ENCODE results near the gene ABHD12B.

ABHD12B gene

GRCh38 chr14:50871914-50872732 is at the start of gene ABHD12B:
Gene ABHD12B (plus strand): TSS chr14:50872053. CDS start chr14:50872175, 122 bp downstream.
- no peak for DNase-seq

DNA sequence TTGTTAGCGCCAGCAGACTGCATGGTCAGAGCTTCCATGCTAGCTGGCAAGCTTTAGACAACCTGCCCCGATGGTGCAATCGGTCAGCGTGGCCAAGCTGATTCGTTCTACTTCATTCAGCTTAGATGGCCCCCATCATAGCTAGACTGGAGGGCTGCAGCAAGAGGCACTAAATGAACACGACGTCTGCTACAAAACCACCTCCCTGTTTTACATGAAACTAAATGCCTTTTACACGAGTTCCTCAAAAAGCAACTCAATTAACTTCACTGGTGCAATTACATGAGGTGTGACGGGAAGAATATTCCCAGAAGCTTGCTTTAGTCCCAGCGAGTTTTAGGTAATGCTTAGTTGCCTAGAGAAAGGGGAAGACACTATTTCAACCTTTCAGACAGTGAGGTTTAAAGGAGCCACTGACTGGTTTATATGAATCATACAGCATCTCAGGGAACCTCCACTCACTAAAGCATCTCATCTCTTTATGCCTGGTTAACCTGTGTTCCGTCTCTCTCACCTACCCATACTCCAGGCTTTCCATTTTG is 49.3 kb upstream of the ABHD12B start:
- no peak for DNase-seq

DNA sequence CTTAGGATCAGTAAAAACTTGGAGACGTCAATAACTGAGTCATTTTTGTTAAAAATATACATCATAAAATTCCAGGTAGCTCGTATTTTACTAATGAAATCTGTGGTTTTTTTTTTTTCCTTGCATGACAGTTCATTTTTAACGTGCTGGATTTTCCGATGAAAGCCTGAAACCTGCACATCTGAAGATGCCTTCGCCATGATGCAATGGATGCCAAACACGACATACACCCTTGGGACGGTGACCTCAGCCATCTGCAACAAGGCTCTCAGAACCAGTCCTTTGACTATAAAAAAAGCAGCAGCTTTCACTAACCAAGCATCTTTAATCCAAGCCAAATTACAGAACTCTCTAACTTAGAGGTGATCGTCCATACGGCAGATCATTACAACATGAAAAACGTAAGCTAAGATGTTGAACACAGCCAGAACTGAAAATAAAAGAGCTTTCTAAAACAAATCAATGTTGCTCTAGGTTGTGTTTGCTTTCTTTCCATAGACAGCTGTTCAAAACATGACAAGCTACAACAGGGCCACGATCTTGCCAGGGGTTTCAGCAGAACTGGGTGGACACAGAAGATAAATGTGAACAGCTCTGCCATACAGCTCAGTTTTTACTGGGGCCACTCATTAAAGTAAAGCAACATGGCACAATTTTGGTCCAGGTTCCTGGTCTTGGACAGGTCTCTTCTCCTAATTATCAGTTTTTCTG is 48.6 kb upstream of the ABHD12B start:
- peak; percentile 50 for DNase-seq

GRCh38 chr14:50823762-50824636 is 47.9 kb upstream of the ABHD12B start:
- no peak for DNase-seq

DNA sequence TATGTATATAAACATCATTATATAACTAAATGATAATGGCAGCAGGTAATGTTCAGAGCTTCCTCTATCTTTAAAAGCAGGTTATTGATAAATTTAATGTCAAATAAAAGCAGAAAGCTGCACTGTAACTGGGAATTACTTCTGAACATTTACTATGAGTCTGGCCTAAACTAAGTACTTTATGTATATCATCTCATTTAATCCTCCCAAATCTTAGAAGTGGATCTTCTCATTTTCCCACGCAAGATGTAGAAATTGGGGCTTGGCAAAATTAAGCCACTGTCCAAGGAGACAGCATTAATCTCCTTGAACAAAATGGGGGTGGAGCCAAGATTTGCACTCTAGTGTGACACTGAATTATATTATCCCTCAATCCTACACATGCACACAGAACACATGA is 46.5 kb upstream of the ABHD12B start:
- no peak for DNase-seq

DNA sequence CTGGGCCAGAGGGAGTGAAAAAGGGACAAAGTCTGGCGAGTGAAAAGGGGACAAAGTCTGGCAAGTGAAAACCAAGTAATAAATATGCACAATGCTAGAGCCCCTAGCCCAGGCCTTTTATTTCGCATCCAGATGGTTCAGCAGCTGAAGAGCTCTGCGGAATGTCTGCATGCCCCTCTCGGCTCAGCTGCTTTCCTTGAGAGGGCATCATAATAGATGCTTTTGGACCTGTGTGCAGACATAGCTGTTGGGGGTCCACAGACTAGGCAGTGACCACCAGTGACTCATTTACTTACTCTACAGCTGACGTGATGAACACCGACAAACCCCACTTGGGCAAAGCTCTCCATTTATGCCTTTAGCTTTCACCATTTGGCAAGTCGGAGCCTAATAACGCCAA is 45.2 kb upstream of the ABHD12B start:
- no peak for DNase-seq

DNA sequence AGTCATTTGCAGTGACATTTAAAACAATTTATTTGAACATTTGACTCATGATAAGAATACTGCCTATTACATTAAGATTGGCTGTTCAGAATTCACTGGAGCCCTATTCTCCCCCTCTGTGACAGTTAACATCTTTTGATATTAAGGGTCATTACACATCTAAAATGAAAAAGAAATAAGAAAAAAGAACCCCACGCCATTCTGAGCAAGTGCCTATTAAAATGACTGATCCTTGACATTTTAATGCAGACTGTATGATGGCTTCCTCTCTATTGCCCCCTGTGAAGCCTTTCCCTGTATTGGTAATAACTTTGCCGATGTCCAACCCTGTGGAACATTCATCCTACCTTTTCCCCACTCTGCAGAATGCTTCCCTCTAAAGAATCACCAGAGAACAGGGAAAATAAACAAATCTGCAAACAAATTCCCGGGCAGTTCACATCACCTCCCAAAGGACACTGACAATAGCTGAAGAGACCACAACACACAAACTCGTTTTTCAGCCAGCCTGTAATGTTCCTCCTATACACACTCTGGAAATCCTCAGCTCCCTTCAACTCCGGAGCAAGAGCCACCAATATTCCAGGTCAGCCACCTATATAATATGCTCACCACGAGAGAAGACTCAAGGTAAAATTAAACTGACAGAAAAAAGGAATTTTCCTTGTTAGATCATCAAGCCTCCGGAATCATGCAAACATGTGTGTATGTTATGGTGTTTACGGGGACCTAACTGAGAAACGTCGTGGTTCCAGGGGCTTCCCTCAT is 42.9 kb upstream of the ABHD12B start:
- DNase-seq: no peak

DNA sequence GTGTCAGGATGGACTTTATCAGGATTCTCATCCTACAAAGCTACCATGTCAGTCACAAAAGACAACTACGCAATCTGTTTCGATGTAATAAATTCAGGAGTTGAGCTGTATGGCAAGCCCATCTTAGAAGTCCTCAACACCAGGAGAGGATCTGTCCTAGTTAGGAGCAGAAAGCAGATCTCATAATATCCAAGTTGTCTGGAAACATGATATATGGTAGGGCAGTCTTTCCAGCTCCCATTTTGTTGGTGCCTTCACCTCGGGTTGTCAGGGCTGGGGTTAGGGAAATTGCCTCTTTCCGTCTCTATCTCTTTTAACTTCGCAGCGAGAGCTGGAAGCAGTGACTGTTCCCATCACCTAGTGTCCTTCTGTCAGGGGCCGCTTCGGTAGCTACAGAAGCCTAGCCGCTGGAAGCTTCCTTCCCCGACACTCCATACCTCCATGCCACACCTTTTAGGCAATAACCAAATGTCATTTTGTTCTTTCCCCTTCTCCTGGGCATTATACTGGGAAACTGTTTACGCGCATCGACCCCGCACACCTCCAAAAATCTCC is 42.3 kb upstream of the ABHD12B start:
- DNase-seq: no peak

DNA sequence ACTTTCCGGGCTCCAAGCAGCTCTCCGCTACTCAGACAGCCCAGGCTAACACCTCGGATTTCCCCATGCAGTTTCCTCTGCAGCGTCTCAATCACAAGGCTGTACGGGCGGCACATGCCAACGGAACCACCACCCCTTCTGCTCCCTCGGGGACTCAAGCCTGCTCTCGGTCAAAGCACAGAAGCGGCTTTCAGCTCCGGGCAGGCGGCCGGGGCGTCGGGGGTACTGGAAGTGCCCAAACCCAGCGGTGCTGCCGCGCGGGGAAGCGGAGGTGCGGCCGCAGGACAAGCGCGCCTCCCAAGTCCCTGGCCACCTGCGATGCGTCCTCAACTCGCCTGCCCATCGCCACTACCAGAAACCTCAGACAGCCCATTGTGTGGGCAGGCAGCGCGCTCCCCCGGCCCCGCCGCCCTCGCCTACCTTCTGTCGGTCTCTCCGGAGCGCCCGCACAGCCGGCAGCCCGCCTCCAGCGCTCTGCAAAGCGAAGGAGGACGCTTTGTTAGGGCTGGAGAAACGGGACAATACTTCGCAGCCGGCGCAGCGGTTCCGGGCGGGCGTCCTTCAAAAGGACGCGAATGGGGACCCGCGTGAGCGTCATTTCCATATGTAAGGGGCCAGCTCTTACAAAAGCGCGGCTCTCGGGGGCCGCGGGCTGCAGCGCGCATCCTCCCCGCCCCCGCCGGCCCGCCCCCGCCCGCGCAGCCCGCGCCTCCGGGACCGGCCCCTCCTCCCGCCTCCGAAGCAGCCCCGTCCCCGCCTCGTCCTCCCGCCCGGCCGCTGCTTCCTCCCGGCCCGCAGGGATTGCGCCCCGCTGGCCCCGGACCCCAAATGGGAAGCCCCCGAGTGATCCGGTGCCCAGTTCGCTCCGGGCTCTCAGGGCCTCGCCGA is 41.6 kb upstream of the ABHD12B start:
- DNase-seq: peak; percentile 75

- peak; percentile 82 for DNase-seq
Measured at GRCh38 chr14:50830932-50831725, 40.7 kb upstream of the ABHD12B start, which contains the start of gene NIN. Gene NIN (minus strand): TSS chr14:50831162. CDS start chr14:50822056, 9,106 bp downstream.

- DNase-seq: no peak
Measured at GRCh38 chr14:50831726-50832168, 40.1 kb upstream of the ABHD12B start.

DNA sequence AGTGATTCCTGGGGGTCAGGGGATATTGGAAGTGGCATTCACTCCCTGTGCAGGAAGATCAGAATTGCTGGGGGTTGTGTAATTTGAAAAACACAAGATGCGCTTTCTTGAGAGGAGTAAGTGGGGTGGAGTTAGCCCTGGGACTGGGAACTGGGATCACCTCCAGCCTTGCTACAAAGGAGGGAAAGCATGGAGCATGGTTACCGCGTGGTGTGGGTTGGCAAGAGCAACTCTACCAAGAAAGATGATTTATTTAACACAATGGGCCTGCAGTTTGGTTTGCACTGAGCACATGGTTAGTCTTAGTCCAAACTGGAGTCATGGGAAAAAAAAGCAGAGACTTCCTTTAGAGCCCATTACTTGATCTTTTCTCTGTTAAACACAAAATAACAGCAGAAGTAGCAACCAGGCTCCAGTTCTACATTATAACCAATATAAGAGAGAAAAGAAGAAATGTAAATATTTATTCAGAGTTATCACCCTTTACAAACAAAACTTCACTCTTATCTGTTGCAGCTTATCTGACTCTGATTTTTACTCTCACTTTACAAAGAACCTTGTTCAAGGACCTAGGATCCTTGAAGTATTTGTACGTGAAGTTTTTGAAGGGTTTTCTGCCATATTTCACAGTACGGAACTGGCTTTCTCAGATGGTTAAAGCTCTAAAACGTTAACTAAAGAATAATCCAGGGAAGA is 38.8 kb upstream of the ABHD12B start:
- DNase-seq: no peak

- DNase-seq: no peak
Measured at GRCh38 chr14:50834802-50835276, 37.0 kb upstream of the ABHD12B start.

GRCh38 chr14:50835280-50835679 is 36.6 kb upstream of the ABHD12B start:
- no peak for DNase-seq

GRCh38 chr14:50836515-50836914 is 35.3 kb upstream of the ABHD12B start:
- no peak for DNase-seq

GRCh38 chr14:50837271-50837670 is 34.6 kb upstream of the ABHD12B start:
- no peak for DNase-seq

- DNase-seq: no peak
Measured at GRCh38 chr14:50837850-50838470, 33.9 kb upstream of the ABHD12B start.

DNA sequence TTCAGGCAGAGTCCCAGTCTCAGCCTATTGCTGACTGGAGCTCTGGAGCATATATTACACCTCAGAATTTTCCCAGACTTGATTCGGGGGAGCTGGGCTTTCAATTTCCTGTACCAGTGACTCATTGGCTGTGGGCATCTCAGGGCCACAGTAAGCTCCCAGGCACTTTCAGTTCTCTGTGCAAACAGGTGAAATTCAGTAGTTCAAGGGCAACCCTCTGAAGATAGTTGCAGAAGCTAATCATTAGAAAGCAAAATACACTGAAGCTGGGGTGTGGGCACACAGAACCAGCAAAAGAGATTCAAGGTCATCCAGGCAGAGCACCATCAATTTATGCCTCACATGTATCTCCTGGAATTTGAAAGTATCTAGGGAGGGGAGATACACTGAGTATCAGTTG is 32.8 kb upstream of the ABHD12B start:
- DNase-seq: no peak

Measured in stimulated activated CD4-positive, alpha-beta T cell treated with anti-CD3 and anti-CD28 coated beads, Interleukin-15, amount 100 ng/mL, for 24 hours (primary cell).